CD14-positive monocyte (primary cell): ENCODE measurements around the gene LRRC4B. TPM values are rescaled to one million over a fixed set of nuclear protein-coding genes. Genes with fewer than 3 reads are reported as not detected.

ENCODE experiments used
- DNase-seq, 3 donors: peaks; one replicate each; pipeline ENCODE4 v3.0.0-alpha.2; 2011 to 2022
- H2AFZ ChIP-seq: 2 replicates; pipeline ENCODE4 v1.6.0; 2012; ENCODE audit warnings: mild to moderate bottlenecking, low read depth, low read length, inconsistent platforms; ENCODE audit not compliant: insufficient read depth, poor library complexity, severe bottlenecking
- H3K27ac ChIP-seq, 2 donors: 1 replicate in 1 of 2; 2 replicates in 1 of 2; pipeline ENCODE4 v1.5.1; 2012 to 2013; ENCODE audit warnings: low read length in 2 of 2, control low read depth in 1 of 2, inconsistent platforms in 1 of 2, low read depth in 1 of 2, mild to moderate bottlenecking in 1 of 2
- H3K27me3 ChIP-seq, 2 donors: one replicate each; pipeline versions ENCODE4 v1.6.0 to v1.6.1; 2011 to 2013; ENCODE audit warnings: low read length in 2 of 2; ENCODE audit not compliant: control insufficient read depth in 2 of 2, insufficient read depth in 2 of 2
- H3K36me3 ChIP-seq, 2 donors: replicated peaks in 1 of 2; 1 replicate in 1 of 2; 2 replicates in 1 of 2; pipeline versions ENCODE4 v1.5.1 to v1.6.1; 2012 to 2013; ENCODE audit warnings: low read length in 2 of 2, control low read depth in 1 of 2, inconsistent platforms in 1 of 2, mild to moderate bottlenecking in 1 of 2; ENCODE audit not compliant: insufficient read depth in 2 of 2, control insufficient read depth in 1 of 2
- H3K4me1 ChIP-seq, 2 donors: 1 replicate in 1 of 2; 2 replicates in 1 of 2; pipeline versions ENCODE4 v1.5.1 to v1.6.1; 2012 to 2013; ENCODE audit warnings: low read length in 2 of 2, control low read depth in 1 of 2, inconsistent platforms in 1 of 2, mild to moderate bottlenecking in 1 of 2, moderate library complexity in 1 of 2; ENCODE audit not compliant: insufficient read depth in 2 of 2, control insufficient read depth in 1 of 2
- H3K4me2 ChIP-seq: replicated peaks from 2 replicates; pipeline ENCODE3; 2012; ENCODE audit warnings: low read length, moderate library complexity, mild to moderate bottlenecking; ENCODE audit not compliant: poor library complexity, severe bottlenecking; ENCODE audit errors: extremely low read depth
- H3K4me3 ChIP-seq, 3 experiments: fragments of 200-600 bp in 1 of 3; sonication (generic) in 1 of 3; replicated peaks in 1 of 3; 1 replicate in 2 of 3; 2 replicates in 1 of 3; pipeline ENCODE4 v1.5.1; 2011 to 2013; ENCODE audit warnings: low read length in 3 of 3, mild to moderate bottlenecking in 3 of 3, control low read depth in 2 of 3, low read depth in 2 of 3, inconsistent platforms in 1 of 3, moderate library complexity in 1 of 3
- H3K79me2 ChIP-seq: 2 replicates; pipeline ENCODE4 v1.6.0; 2012; ENCODE audit warnings: mild to moderate bottlenecking, control low read depth, inconsistent platforms, low read length, moderate library complexity; ENCODE audit not compliant: insufficient read depth
- H3K9ac ChIP-seq: 2 replicates; pipeline ENCODE4 v1.6.0; 2017; ENCODE audit warnings: low read length, mild to moderate bottlenecking; ENCODE audit not compliant: insufficient read depth, poor library complexity, severe bottlenecking
- H3K9me3 ChIP-seq, 2 donors: replicated peaks in 1 of 2; 1 replicate in 1 of 2; 2 replicates in 1 of 2; pipeline versions ENCODE4 v1.5.1 to v1.6.1; 2012 to 2013; ENCODE audit warnings: low read length in 2 of 2, control low read depth in 1 of 2; ENCODE audit not compliant: control insufficient read depth in 1 of 2, insufficient read depth in 1 of 2
- H4K20me1 ChIP-seq: 2 replicates; pipeline ENCODE4 v1.6.0; 2012; ENCODE audit warnings: mild to moderate bottlenecking, low read length, control low read depth, moderate library complexity; ENCODE audit not compliant: insufficient read depth
- H3K27ac Mint-ChIP-seq, 7 donors: one replicate each; pipeline ENCODE4 v1.8.0; 2020; ENCODE audit warnings: mild to moderate bottlenecking in 7 of 7, mixed read lengths in 7 of 7, moderate library complexity in 6 of 7, inconsistent platforms in 2 of 7
- H3K27me3 Mint-ChIP-seq, 3 donors: one replicate each; pipeline ENCODE4 v1.8.0; 2021 to 2022; ENCODE audit warnings: low read depth in 3 of 3, mild to moderate bottlenecking in 3 of 3, mixed read lengths in 3 of 3, moderate library complexity in 3 of 3, inconsistent platforms in 1 of 3
- H3K36me3 Mint-ChIP-seq, 2 donors: one replicate each; pipeline ENCODE4 v1.8.0; 2020; ENCODE audit warnings: mixed read lengths in 2 of 2, inconsistent platforms in 1 of 2, mild to moderate bottlenecking in 1 of 2
- H3K4me1 Mint-ChIP-seq: one replicate; pipeline ENCODE4 v1.8.0; 2020; ENCODE audit warnings: mild to moderate bottlenecking, mixed read lengths
- H3K4me3 Mint-ChIP-seq, 2 donors: one replicate each; pipeline ENCODE4 v1.8.0; 2020; ENCODE audit warnings: mild to moderate bottlenecking in 2 of 2, mixed read lengths in 2 of 2, moderate library complexity in 1 of 2
- H3K9me3 Mint-ChIP-seq, 7 donors: one replicate each; pipeline ENCODE4 v1.8.0; 2020 to 2022; ENCODE audit warnings: mixed read lengths in 7 of 7, mild to moderate bottlenecking in 6 of 7, moderate library complexity in 6 of 7, inconsistent platforms in 2 of 7
- WGBS: methylation state at CpG from one replicate; pipeline ENCODE4 v1.1.5; 2013; ENCODE audit warnings: missing lambda C conversion rate; ENCODE audit not compliant: insufficient coverage; 5-methylcytosine and 5-hydroxymethylcytosine counted together
- intact Hi-C, 2 donors: fragments of 100-400 bp; cut with micrococcal nuclease; formaldehyde crosslinking; loops; one replicate each; pipeline versions ENCODE4 v1.15.0 to v1.15.1; 2023
- polyA plus RNA-seq, 3 donors: library from polyadenylated mRNA; depleted of rRNA in 1 of 3; unstranded in 2 of 3; stranded (reverse) in 1 of 3; fragments of 300-500 nt in 2 of 3; fragments of >200 nt in 1 of 3; fragmentation: Illumina TruSeq in 2 of 3; gene quantifications; 1 replicate in 2 of 3; 2 replicates in 1 of 3; pipeline ENCODE4 v1.2.3, GENCODE V29; 2012 to 2021
- TF ChIP-seq, protein P1 (sequence below): fragments of 200-600 bp; IDR thresholded peaks from one replicate; pipeline ENCODE4 v1.8.0; 2022; ENCODE audit warnings: antibody characterized with exemption, mild to moderate bottlenecking

LRRC4B gene
- polyA plus RNA-seq, 3 donors: not detected

DNA sequence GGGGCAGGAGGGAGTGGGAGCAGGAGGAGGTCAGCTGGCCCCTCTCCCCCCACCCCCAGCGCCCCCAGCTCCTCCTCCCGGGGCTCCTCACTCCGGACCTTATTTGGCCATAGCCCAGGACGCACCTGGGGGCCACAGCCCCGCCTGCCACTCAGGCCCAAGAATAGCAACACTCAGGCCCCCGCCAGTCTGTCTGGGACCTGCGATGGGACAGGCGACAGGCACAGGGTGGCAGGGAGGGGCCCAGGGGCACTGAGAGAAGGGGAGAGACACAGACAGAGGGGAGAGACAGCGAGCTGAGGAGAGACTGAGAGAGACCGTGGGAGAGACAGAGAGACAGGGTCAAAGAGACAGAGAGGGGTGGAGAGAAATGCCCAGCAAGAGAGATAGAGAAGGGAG, 67.5 kb downstream of the LRRC4B start:
- no peak overlapping the region for H2AFZ ChIP-seq
- no peaks in the 10 kb centered on the region for H4K20me1 ChIP-seq
- H3K36me3 Mint-ChIP-seq: peaks cover 4 to 5% of the 10 kb centered on the region in 2 donors
- 90% methylated on average over 9 of the region's 10 CpGs for WGBS
- no peak overlapping the region for H3K4me3 ChIP-seq
- DNase-seq: no peak
- TF ChIP-seq, protein P1, sequence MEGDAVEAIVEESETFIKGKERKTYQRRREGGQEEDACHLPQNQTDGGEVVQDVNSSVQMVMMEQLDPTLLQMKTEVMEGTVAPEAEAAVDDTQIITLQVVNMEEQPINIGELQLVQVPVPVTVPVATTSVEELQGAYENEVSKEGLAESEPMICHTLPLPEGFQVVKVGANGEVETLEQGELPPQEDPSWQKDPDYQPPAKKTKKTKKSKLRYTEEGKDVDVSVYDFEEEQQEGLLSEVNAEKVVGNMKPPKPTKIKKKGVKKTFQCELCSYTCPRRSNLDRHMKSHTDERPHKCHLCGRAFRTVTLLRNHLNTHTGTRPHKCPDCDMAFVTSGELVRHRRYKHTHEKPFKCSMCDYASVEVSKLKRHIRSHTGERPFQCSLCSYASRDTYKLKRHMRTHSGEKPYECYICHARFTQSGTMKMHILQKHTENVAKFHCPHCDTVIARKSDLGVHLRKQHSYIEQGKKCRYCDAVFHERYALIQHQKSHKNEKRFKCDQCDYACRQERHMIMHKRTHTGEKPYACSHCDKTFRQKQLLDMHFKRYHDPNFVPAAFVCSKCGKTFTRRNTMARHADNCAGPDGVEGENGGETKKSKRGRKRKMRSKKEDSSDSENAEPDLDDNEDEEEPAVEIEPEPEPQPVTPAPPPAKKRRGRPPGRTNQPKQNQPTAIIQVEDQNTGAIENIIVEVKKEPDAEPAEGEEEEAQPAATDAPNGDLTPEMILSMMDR: no peak
- no peak overlapping the region for H3K4me2 ChIP-seq
- intact Hi-C loops: no loop called here
- H3K79me2 ChIP-seq: no peaks in the 10 kb centered on the region
- H3K27ac ChIP-seq: no peak overlapping the region
- H3K9ac ChIP-seq: no peak overlapping the region
- no peaks in the 10 kb centered on the region for H3K4me1 ChIP-seq
- peaks cover 1 to 2% (median 2%) of the 10 kb centered on the region in 3 donors for H3K27me3 Mint-ChIP-seq
- no peaks in the 10 kb centered on the region for H3K9me3 ChIP-seq
- no peaks in the 10 kb centered on the region for H3K27me3 ChIP-seq
- no peaks in the 10 kb centered on the region for H3K9me3 Mint-ChIP-seq
- peak overlapping the region in 1 of 7 donors; percentile 22 for H3K27ac Mint-ChIP-seq
- H3K36me3 ChIP-seq: no peaks in the 10 kb centered on the region
- no peaks in the 10 kb centered on the region for H3K4me1 Mint-ChIP-seq
- no peak overlapping the region for H3K4me3 Mint-ChIP-seq

DNA sequence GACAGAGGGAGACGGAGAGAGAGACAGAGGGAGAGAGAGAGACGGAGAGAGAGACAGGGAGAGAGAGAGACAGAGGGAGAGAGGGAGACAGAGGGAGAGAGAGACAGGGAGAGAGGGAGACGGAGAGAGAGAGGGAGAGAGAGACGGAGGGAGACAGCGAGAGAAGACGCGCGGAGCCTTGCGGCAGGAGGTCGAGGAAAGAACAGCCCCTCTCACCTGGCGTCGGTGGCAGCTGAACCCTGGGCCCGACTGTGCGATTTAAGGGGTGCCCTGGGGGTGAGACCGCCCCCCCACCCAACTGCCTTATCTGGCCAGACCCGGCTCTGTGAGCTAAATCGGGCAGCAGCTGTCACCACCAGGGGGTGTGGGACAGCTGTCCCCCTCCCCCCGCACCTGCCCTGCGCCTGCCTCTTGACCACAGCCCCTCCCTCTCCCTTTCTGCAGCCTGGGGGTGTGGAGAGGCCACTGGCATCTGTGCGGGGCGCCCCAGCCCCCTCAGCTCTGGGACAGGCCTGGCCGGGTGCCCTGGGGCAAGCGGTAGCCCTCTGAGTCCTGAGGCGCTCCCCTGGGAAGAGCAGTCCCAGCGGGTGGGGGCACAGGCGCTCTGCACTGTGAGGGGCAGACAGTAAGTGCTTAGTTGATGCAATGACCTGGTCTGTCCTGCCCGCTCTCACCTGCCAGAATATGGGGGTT, 68.0 kb downstream of the LRRC4B start:
- no peaks in the 10 kb centered on the region for H3K4me1 ChIP-seq
- no peak overlapping the region for H3K27ac ChIP-seq
- H3K9ac ChIP-seq: no peak overlapping the region
- no peaks in the 10 kb centered on the region for H3K4me1 Mint-ChIP-seq
- intact Hi-C loops: no loop called here
- H3K27me3 ChIP-seq: no peaks in the 10 kb centered on the region
- no peaks in the 10 kb centered on the region for H3K79me2 ChIP-seq
- WGBS: 92% methylated on average over 15 of the region's 27 CpGs
- no peaks in the 10 kb centered on the region for H3K9me3 Mint-ChIP-seq
- DNase-seq: no peak
- no peak overlapping the region for H3K4me3 ChIP-seq
- no peak overlapping the region for H3K4me3 Mint-ChIP-seq
- no peak overlapping the region for H3K4me2 ChIP-seq
- no peak overlapping the region for H2AFZ ChIP-seq
- H3K36me3 ChIP-seq: no peaks in the 10 kb centered on the region
- TF ChIP-seq, protein P1: no peak
- no peaks in the 10 kb centered on the region for H4K20me1 ChIP-seq
- H3K27ac Mint-ChIP-seq: no peak overlapping the region
- no peaks in the 10 kb centered on the region for H3K9me3 ChIP-seq
- peaks cover 0 to 1% of the 10 kb centered on the region in 2 donors for H3K36me3 Mint-ChIP-seq
- H3K27me3 Mint-ChIP-seq: peaks cover 1 to 2% (median 2%) of the 10 kb centered on the region in 3 donors
